Cardiac muscle cell (in vitro differentiated cells and primary cell): Measurements from ENCODE around the gene COQ5. TPM values are rescaled to one million over a fixed set of nuclear protein-coding genes. Genes with fewer than 3 reads are reported as not detected.
"Not testable (repeated sequence)": the region's sequence is repeated elsewhere in the genome, so short reads cannot be mapped to it uniquely, and the experiment has no call there.

Experiments used
- DNase-seq, 2 donors: peaks; one replicate each; pipeline versions ENCODE4 v3.0.0 to v3.0.0-alpha.2; 2010 to 2017; ENCODE audit warnings: low read depth in 1 of 2, low spot score in 1 of 2
- H3K27ac ChIP-seq: fragments of 200-600 bp; sonication (generic); 2 replicates; pipeline ENCODE4 v1.5.1; 2016
- H3K27me3 ChIP-seq: fragments of 200-600 bp; sonication (generic); 2 replicates; pipeline ENCODE4 v1.6.0; 2016; ENCODE audit warnings: control low read depth
- H3K36me3 ChIP-seq: fragments of 200-600 bp; sonication (generic); 2 replicates; pipeline ENCODE4 v1.5.1; 2016; ENCODE audit warnings: control low read depth
- H3K4me1 ChIP-seq: fragments of 200-600 bp; sonication (generic); 2 replicates; pipeline ENCODE4 v1.8.1; 2017; ENCODE audit warnings: low read depth, mild to moderate bottlenecking, mixed run types
- H3K4me3 ChIP-seq: fragments of 200-600 bp; sonication (generic); 2 replicates; pipeline ENCODE4 v1.5.1; 2016; ENCODE audit warnings: mild to moderate bottlenecking
- H3K9me3 ChIP-seq: fragments of 200-600 bp; sonication (generic); 2 replicates; pipeline ENCODE4 v1.5.1; 2017; ENCODE audit warnings: low read depth, mild to moderate bottlenecking, control low read depth
- polyA plus RNA-seq: library from polyadenylated mRNA; unstranded; fragments of >200 nt; fragmentation: Nextera tagmentation; extraction: Ambion mirVana; gene quantifications from 2 replicates; pipeline ENCODE4 v1.2.1, GENCODE V29; 2016
- total RNA-seq: library from RNA; depleted of rRNA; stranded (reverse); fragments of >200 nt; gene quantifications from 2 replicates; pipeline ENCODE4 v1.2.3, GENCODE V29; 2016
- TF ChIP-seq, protein P1 (sequence below): IDR thresholded peaks from 2 replicates; pipeline ENCODE4 v1.5.1; 2012; ENCODE audit warnings: low read depth, mild to moderate bottlenecking, low read length

COQ5 gene
- total and polyA plus RNA-seq, 2 experiments from 2014 or later: 67.2 to 99.3 TPM

DNA sequence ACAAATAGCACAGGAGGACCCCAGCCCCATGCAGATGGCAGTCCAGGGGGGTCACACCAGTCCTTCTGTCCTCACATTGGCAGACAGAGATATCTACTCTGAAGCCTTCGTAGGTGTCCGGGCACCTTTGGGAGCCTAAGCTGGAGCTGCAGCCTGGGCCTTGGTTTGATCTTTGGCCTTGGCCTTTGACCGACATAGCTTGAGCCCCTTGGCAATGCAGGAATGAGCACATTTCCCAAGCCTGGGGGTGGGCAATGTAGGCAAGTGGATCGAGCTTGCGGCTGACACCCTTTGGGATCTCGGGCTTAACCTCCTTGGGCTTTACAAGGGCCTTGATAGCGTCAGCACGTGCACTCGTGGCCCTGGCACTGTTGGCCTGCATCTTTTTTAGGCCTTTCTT lies 6.4 kb downstream of the COQ5 start:
- TF ChIP-seq, protein P1, sequence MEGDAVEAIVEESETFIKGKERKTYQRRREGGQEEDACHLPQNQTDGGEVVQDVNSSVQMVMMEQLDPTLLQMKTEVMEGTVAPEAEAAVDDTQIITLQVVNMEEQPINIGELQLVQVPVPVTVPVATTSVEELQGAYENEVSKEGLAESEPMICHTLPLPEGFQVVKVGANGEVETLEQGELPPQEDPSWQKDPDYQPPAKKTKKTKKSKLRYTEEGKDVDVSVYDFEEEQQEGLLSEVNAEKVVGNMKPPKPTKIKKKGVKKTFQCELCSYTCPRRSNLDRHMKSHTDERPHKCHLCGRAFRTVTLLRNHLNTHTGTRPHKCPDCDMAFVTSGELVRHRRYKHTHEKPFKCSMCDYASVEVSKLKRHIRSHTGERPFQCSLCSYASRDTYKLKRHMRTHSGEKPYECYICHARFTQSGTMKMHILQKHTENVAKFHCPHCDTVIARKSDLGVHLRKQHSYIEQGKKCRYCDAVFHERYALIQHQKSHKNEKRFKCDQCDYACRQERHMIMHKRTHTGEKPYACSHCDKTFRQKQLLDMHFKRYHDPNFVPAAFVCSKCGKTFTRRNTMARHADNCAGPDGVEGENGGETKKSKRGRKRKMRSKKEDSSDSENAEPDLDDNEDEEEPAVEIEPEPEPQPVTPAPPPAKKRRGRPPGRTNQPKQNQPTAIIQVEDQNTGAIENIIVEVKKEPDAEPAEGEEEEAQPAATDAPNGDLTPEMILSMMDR: no peak
- no peak for DNase-seq
- no peaks in the 10 kb centered on the region for H3K27me3 ChIP-seq
- no peaks in the 10 kb centered on the region for H3K9me3 ChIP-seq
- H3K4me1 ChIP-seq: no peaks in the 10 kb centered on the region
- no peak overlapping the region for H3K4me3 ChIP-seq
- no peak overlapping the region for H3K27ac ChIP-seq
- H3K36me3 ChIP-seq: peaks cover 2% of the 10 kb centered on the region

DNA sequence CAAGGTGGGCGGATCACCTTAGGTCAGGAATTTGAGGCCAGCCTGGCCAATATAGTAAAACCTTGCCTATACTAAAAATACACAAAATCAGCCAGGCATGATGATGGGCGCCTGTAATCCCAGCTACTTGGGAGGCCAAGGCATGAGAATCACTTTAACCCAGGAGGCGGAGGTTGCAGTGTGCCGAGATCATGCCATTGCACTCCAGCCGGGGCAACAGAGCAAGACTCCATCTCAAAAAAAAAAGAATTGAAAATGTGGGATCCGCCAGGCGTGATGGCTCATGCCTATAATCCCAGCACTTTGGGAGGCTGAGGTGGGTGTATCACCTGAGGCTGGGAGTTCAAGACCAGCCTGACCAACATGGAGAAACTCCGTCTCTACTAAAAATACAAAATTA lies 9.6 kb downstream of the COQ5 start:
- not testable (repeated sequence) for H3K9me3 ChIP-seq, DNase-seq, H3K4me3 ChIP-seq, H3K27ac ChIP-seq, H3K4me1 ChIP-seq, H3K27me3 ChIP-seq
- H3K36me3 ChIP-seq: peaks cover 18% of the 10 kb centered on the region

DNA sequence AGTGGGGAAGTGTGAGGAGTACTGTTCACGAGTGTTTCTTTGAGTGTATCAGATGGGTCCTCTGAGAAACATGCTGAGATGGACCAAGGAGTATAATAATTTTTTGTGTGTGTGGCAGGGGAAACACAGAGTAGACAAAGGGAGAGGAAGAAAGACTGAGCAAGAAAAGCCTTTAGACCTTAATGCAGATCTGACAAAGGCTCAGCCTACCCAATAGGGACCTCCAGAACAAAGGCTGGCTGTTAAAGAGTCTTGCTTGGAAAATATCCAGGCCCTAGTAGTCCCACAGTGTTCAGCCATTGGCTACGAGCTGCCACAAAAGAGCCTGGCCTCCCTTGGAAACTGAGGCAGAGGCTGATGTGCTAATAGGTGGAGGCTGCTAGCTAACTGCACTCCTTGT lies 13.5 kb downstream of the COQ5 start:
- Histone ChIP-seq H3K4me1 (no peaks in the 10 kb centered on the region), H3K27me3 (no peaks in the 10 kb centered on the region), H3K27ac (no peak overlapping the region), H3K36me3 (peaks cover 26% of the 10 kb centered on the region), H3K9me3 (no peaks in the 10 kb centered on the region), H3K4me3 (no peak overlapping the region)
- no peak for DNase-seq
- TF ChIP-seq, protein P1: no peak

DNA sequence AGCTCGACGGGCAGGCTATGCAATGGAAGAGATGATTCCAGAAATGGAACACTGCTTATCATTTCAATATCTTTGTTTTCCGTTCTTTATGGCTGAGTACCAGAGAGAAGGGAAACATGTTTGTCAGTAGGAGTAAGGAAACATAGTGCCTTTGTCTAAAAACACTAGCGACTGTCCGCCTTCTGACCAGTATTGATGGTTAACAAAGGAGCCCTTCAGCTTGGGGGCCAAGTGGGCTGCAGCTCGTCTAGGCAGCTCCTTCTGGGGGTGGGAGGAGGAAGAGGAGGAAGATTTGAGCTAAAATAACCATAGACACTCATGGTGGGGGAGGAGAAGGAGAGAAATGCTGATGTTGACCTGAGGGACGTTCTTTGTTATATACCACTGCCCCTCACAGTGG lies 15.0 kb downstream of the COQ5 start:
- Histone ChIP-seq H3K4me3 (no peak overlapping the region), H3K36me3 (peaks cover 34% of the 10 kb centered on the region), H3K27me3 (no peaks in the 10 kb centered on the region), H3K9me3 (no peaks in the 10 kb centered on the region), H3K27ac (no peak overlapping the region), H3K4me1 (no peaks in the 10 kb centered on the region)
- TF ChIP-seq, protein P1: no peak
- no peak for DNase-seq

DNA sequence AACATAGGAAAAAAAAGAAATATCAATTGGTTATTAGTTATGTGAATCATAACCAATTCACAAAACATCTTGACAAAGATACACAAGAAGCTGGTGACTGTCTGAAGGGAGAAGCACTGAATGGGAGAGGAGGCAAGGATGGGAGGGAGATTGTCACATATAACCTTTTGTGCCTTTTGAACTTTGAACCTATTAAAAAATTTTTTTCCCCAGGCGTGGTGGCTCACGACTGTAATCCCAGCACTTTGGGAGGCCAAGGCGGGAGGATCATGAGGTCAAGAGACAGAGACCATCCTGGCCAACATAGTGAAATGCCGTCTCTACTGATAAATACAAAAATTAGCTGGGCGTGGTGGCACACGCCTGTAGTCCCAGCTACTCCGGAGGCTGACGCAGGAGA lies 20.4 kb downstream of the COQ5 start:
- Histone ChIP-seq H3K36me3 (peaks cover 30% of the 10 kb centered on the region), H3K27me3 (no peaks in the 10 kb centered on the region), H3K27ac (no peak overlapping the region), H3K4me1 (no peaks in the 10 kb centered on the region), H3K9me3 (no peaks in the 10 kb centered on the region), H3K4me3 (no peak overlapping the region)
- DNase-seq: no peak
- TF ChIP-seq, protein P1: no peak

DNA sequence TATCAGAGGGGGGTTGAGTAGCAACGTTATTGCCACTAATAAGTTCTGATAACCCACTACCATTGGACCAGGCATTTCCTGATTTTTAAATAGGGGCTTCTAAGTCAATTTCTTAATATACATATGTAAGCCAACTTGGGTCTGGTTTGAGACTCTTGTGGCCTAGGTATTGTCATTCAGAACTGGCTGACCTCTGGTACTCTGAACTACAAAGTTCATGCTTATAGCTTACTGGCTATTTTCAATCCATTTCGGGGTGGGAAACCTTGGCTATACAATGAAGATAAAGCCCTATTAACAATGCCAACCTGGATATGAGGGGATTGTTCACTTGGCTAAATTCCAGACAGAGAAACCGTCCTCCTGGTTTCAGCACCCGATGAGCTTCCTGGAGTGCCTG lies 24.4 kb downstream of the COQ5 start:
- Histone ChIP-seq H3K4me1 (no peaks in the 10 kb centered on the region), H3K9me3 (no peaks in the 10 kb centered on the region), H3K27me3 (no peaks in the 10 kb centered on the region), H3K36me3 (peaks cover 29% of the 10 kb centered on the region), H3K27ac (no peak overlapping the region), H3K4me3 (no peak overlapping the region)
- no peak for DNase-seq
- TF ChIP-seq, protein P1: no peak
